Measurements from ENCODE around the gene ALDH3A1. TPM values are rescaled to one million over a fixed set of nuclear protein-coding genes. Genes with fewer than 3 reads are reported as not detected.

ALDH3A1 gene
- total and polyA plus RNA-seq, 4 donors: 1.5 to 44.2 (median 13.6) TPM

- H3K27me3 ChIP-seq (ENCODE audit: control insufficient read depth in 3 of 3, insufficient read depth in 3 of 3, low read length in 2 of 3): no peaks in the 10 kb centered on the region
- no peak for DNase-seq
- WGBS, 2 donors: 89 to 92% methylated on average over 22 of the region's 22 CpGs
- peaks cover 2 to 16% (median 6%) of the 10 kb centered on the region in 5 donors for H3K4me1 ChIP-seq (ENCODE audit: control insufficient read depth in 5 of 5, insufficient read depth in 5 of 5, low read length in 5 of 5)
- H3K4me3 ChIP-seq: no peak overlapping the region
- no peak overlapping the region for H3K9ac ChIP-seq (ENCODE audit: insufficient read depth in 1 of 2, low read length in 2 of 2)
- no peak for TF ChIP-seq CTCF (IDR thresholded peaks at IDR 0.05; ENCODE audit: control extremely low read depth, extremely low read depth)
- H3K27ac ChIP-seq (ENCODE audit: low read depth in 1 of 2, low read length in 1 of 2): no peak overlapping the region
- no peaks in the 10 kb centered on the region for H3K36me3 ChIP-seq (ENCODE audit: control insufficient read depth in 4 of 4, insufficient read depth in 4 of 4, low read length in 4 of 4)
- no peak for ATAC-seq (ENCODE audit: insufficient read depth, low FRiP score)
- H3K9me3 ChIP-seq (ENCODE audit: control insufficient read depth in 4 of 4, insufficient read depth in 3 of 4, low read length in 3 of 4): no peaks in the 10 kb centered on the region
Measured at GRCh38 chr17:19705771-19706770, 42.0 kb downstream of the ALDH3A1 start.

GRCh38 chr17:19705201-19705600 is 42.9 kb downstream of the ALDH3A1 start:
- DNase-seq (no peak), ATAC-seq (ENCODE audit: insufficient read depth, low FRiP score) (no peak)
- H3K27me3 ChIP-seq (ENCODE audit: control insufficient read depth in 3 of 3, insufficient read depth in 3 of 3, low read length in 2 of 3): no peaks in the 10 kb centered on the region
- TF ChIP-seq CTCF (IDR thresholded peaks at IDR 0.05; ENCODE audit: control extremely low read depth, extremely low read depth): no peak
- no peak overlapping the region for H3K4me3 ChIP-seq
- WGBS, 2 donors: 89 to 91% methylated on average over 13 of the region's 13 CpGs
- no peak overlapping the region for H3K27ac ChIP-seq (ENCODE audit: low read depth in 1 of 2, low read length in 1 of 2)
- no peaks in the 10 kb centered on the region for H3K36me3 ChIP-seq (ENCODE audit: control insufficient read depth in 4 of 4, insufficient read depth in 4 of 4, low read length in 4 of 4)
- no peaks in the 10 kb centered on the region for H3K9me3 ChIP-seq (ENCODE audit: control insufficient read depth in 4 of 4, insufficient read depth in 3 of 4, low read length in 3 of 4)
- peaks cover 2 to 16% (median 6%) of the 10 kb centered on the region in 5 donors for H3K4me1 ChIP-seq (ENCODE audit: control insufficient read depth in 5 of 5, insufficient read depth in 5 of 5, low read length in 5 of 5)
- no peak overlapping the region for H3K9ac ChIP-seq (ENCODE audit: insufficient read depth in 1 of 2, low read length in 2 of 2)

- no peak overlapping the region for H3K4me3 ChIP-seq
- H3K9ac ChIP-seq (ENCODE audit: insufficient read depth in 1 of 2, low read length in 2 of 2): peak overlapping the region in 1 of 2 donors; percentile 11
- WGBS, 2 donors: 73 to 85% methylated on average over 16 to 17 of the region's 17 CpGs
- H3K27me3 ChIP-seq (ENCODE audit: control insufficient read depth in 3 of 3, insufficient read depth in 3 of 3, low read length in 2 of 3): no peaks in the 10 kb centered on the region
- peaks cover 2 to 16% (median 6%) of the 10 kb centered on the region in 5 donors for H3K4me1 ChIP-seq (ENCODE audit: control insufficient read depth in 5 of 5, insufficient read depth in 5 of 5, low read length in 5 of 5)
- H3K9me3 ChIP-seq (ENCODE audit: control insufficient read depth in 4 of 4, insufficient read depth in 3 of 4, low read length in 3 of 4): no peaks in the 10 kb centered on the region
- H3K36me3 ChIP-seq (ENCODE audit: control insufficient read depth in 4 of 4, insufficient read depth in 4 of 4, low read length in 4 of 4): no peaks in the 10 kb centered on the region
- peak overlapping the region in 1 of 2 donors; percentile 44 for H3K27ac ChIP-seq (ENCODE audit: low read depth in 1 of 2, low read length in 1 of 2)
- DNase-seq (peak; percentile 22 to 40 (median 24)), ATAC-seq (ENCODE audit: insufficient read depth, low FRiP score) (peak; percentile 57)
- no peak for TF ChIP-seq CTCF (IDR thresholded peaks at IDR 0.05; ENCODE audit: control extremely low read depth, extremely low read depth)
Measured at GRCh38 chr17:19703828-19704613, 44.1 kb downstream of the ALDH3A1 start.

Measured in lung (tissue), 12 donors.